ENCODE measurements around the gene ACO2.

ACO2 gene

GRCh38 chr22:41523464-41524221 is 54.7 kb downstream of the ACO2 start:
- H3K4me3 Mint-ChIP-seq = no peak overlapping the region
- TF ChIP-seq CTCF (IDR thresholded peaks at IDR 0.05; ENCODE audit: unreplicated experiment in 3 of 3) = no peak
- H3K27me3 Mint-ChIP-seq (ENCODE audit: low read depth) = no peaks in the 10 kb centered on the region
- peaks cover 14% of the 10 kb centered on the region for H3K36me3 Mint-ChIP-seq (ENCODE audit: low read depth)
- no peaks in the 10 kb centered on the region for H3K4me1 Mint-ChIP-seq
- H3K9me3 Mint-ChIP-seq = no peaks in the 10 kb centered on the region
- H3K27ac Mint-ChIP-seq = peak overlapping the region in 1 of 3 experiments; percentile 40

- no peaks in the 10 kb centered on the region for H3K4me1 Mint-ChIP-seq
- H3K4me3 Mint-ChIP-seq = no peak overlapping the region
- no peak overlapping the region for H3K27ac Mint-ChIP-seq
- TF ChIP-seq CTCF (IDR thresholded peaks at IDR 0.05; ENCODE audit: unreplicated experiment in 3 of 3) = no peak
- H3K36me3 Mint-ChIP-seq (ENCODE audit: low read depth) = peaks cover 20% of the 10 kb centered on the region
- no peaks in the 10 kb centered on the region for H3K27me3 Mint-ChIP-seq (ENCODE audit: low read depth)
- no peaks in the 10 kb centered on the region for H3K9me3 Mint-ChIP-seq
Measured at GRCh38 chr22:41524251-41524661, 55.3 kb downstream of the ACO2 start.

- no peak overlapping the region for H3K4me3 Mint-ChIP-seq
- no peaks in the 10 kb centered on the region for H3K27me3 Mint-ChIP-seq (ENCODE audit: low read depth)
- no peak for TF ChIP-seq CTCF (IDR thresholded peaks at IDR 0.05; ENCODE audit: unreplicated experiment in 3 of 3)
- no peaks in the 10 kb centered on the region for H3K4me1 Mint-ChIP-seq
- H3K9me3 Mint-ChIP-seq = no peaks in the 10 kb centered on the region
- peaks cover 23% of the 10 kb centered on the region for H3K36me3 Mint-ChIP-seq (ENCODE audit: low read depth)
- no peak overlapping the region for H3K27ac Mint-ChIP-seq
Measured at GRCh38 chr22:41524809-41525449, 56.0 kb downstream of the ACO2 start.

GRCh38 chr22:41525450-41526225 is 56.7 kb downstream of the ACO2 start:
- Mint-ChIP-seq H3K27ac (no peak overlapping the region), H3K36me3 (ENCODE audit: low read depth) (peaks cover 30% of the 10 kb centered on the region), H3K4me1 (no peaks in the 10 kb centered on the region), H3K27me3 (ENCODE audit: low read depth) (no peaks in the 10 kb centered on the region), H3K9me3 (no peaks in the 10 kb centered on the region), H3K4me3 (no peak overlapping the region)
- no peak for TF ChIP-seq CTCF (IDR thresholded peaks at IDR 0.05; ENCODE audit: unreplicated experiment in 3 of 3)

GRCh38 chr22:41526226-41526829 is 57.4 kb downstream of the ACO2 start:
- Mint-ChIP-seq H3K27me3 (ENCODE audit: low read depth) (no peaks in the 10 kb centered on the region), H3K4me1 (no peaks in the 10 kb centered on the region), H3K9me3 (no peaks in the 10 kb centered on the region), H3K4me3 (no peak overlapping the region), H3K36me3 (ENCODE audit: low read depth) (peaks cover 33% of the 10 kb centered on the region), H3K27ac (no peak overlapping the region)
- TF ChIP-seq CTCF (IDR thresholded peaks at IDR 0.05; ENCODE audit: unreplicated experiment in 3 of 3) = no peak

Data from nephron (organoid).